ENCODE results near the gene CAMSAP2. TPM values are rescaled to one million over a fixed set of nuclear protein-coding genes. Genes with fewer than 3 reads are reported as not detected.

CAMSAP2 gene
- total RNA-seq, 1 experiment from 2014 or later, result 28.6 TPM

GRCh38 chr1:200802042-200802441, 63.3 kb downstream of the CAMSAP2 start:
- ATAC-seq (no peak), DNase-seq (no peak)
- no peaks in the 10 kb centered on the region for H3F3A ChIP-seq (ENCODE audit: low read length, unreplicated experiment)
- H3K9me3 ChIP-seq (ENCODE audit: low read length), result no peaks in the 10 kb centered on the region
- H3K9me2 ChIP-seq (replicated peaks; ENCODE audit: low read length), result no peaks in the 10 kb centered on the region
- ChIA-PET CTCF (interaction anchor here (0.6 to 3.6 kb wide), 3 partner anchors 132 to 179 kb away, joined by 4 to 22 read pairs (median 12); partner anchors contain the start of gene DDX59), POLR2A (ENCODE audit: unreplicated experiment) (no interaction called here)
- no peaks in the 10 kb centered on the region for H3K36me3 ChIP-seq (ENCODE audit: low read depth, low read length)
- no peak overlapping the region for H3K27ac ChIP-seq (ENCODE audit: low read length)
- H4K20me1 ChIP-seq (ENCODE audit: low read length), result 0 out of 2 replicates have a peak, but pooled peaks cover 3% of the 10 kb centered on the region
- H3K4me1 ChIP-seq (ENCODE audit: insufficient read depth, low read length), result no peaks in the 10 kb centered on the region
- H3K79me2 ChIP-seq (ENCODE audit: low read length), result peaks cover 59% of the 10 kb centered on the region
- H2AFZ ChIP-seq (ENCODE audit: low read length), result no peak overlapping the region
- no peak overlapping the region for H3K4me3 ChIP-seq (ENCODE audit: low read length)
- H3K4me2 ChIP-seq (ENCODE audit: low read length), result no peak overlapping the region
- intact Hi-C loops (cut with micrococcal nuclease), result loop anchor here (2.0 to 5.0 kb wide), 4 partner anchors 61 to 243 kb away; no protein-coding TSS in a partner anchor
- TF ChIP-seq CTCF (conservative IDR thresholded peaks at IDR 0.05; ENCODE audit: low read depth, low read length) (no peak), EZH2 (IDR thresholded peaks at IDR 0.05; ENCODE audit: low read length, unreplicated experiment) (no peak), EZH2phosphoT487 (IDR thresholded peaks at IDR 0.05; ENCODE audit: borderline replicate concordance, low read length) (no peak)
- no peak overlapping the region for H3K9ac ChIP-seq (ENCODE audit: low read length)
- no peaks in the 10 kb centered on the region for H3K27me3 ChIP-seq (ENCODE audit: low read length)
- BruUV-seq (replicated peaks), result no TSS peak

DNA sequence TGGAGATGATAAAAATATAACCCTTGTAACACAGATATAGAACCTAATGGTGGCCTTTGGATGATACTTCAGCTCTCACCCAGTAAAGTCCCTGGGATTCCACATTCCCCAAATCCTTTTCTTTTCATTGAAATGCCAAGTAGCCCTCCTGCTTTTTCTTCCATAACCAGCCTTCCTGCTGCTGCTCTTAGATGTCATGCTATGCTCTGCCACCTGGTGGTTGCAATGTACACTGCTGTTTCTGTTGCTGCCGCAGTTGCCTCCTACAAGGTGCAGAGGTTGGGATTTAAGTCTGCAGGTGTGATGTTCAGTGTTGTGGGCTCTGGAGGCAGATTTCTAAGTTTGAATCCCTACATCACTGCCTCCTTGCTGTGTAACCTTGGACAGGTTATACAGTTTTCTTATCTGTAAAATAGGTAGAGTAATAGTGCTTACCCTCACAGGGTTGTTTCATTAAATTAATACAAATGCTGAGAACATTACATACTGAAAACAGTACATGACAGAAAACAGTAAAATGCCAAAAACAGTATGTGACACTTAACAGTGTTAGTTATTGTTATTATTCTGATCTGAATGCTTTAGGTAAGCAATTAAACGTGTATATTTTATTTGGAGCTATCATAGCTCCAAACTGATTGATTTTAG, 64.3 kb downstream of the CAMSAP2 start:
- no peaks in the 10 kb centered on the region for H3K4me1 ChIP-seq (ENCODE audit: insufficient read depth, low read length)
- DNase-seq (peak; percentile 98), ATAC-seq (peak; percentile 100)
- H3K9ac ChIP-seq (ENCODE audit: low read length), result no peak overlapping the region
- H3K9me2 ChIP-seq (replicated peaks; ENCODE audit: low read length), result no peaks in the 10 kb centered on the region
- H2AFZ ChIP-seq (ENCODE audit: low read length), result no peak overlapping the region
- no peak overlapping the region for H3K4me2 ChIP-seq (ENCODE audit: low read length)
- H3F3A ChIP-seq (ENCODE audit: low read length, unreplicated experiment), result no peaks in the 10 kb centered on the region
- 0 out of 2 replicates have a peak, but pooled peaks cover 3% of the 10 kb centered on the region for H4K20me1 ChIP-seq (ENCODE audit: low read length)
- H3K36me3 ChIP-seq (ENCODE audit: low read depth, low read length), result peaks cover 5% of the 10 kb centered on the region; the same call in 1 of the 2 replicates
- no TSS peak for BruUV-seq (replicated peaks)
- no peak overlapping the region for H3K27ac ChIP-seq (ENCODE audit: low read length)
- no peaks in the 10 kb centered on the region for H3K9me3 ChIP-seq (ENCODE audit: low read length)
- TF ChIP-seq CTCF (conservative IDR thresholded peaks at IDR 0.05; ENCODE audit: low read depth, low read length), result peak; percentile 100
- no peak for TF ChIP-seq EZH2phosphoT487 (IDR thresholded peaks at IDR 0.05; ENCODE audit: borderline replicate concordance, low read length)
- intact Hi-C loops (cut with micrococcal nuclease), result loop anchor here (1.0 to 5.0 kb wide), 6 partner anchors 62 to 244 kb away; no protein-coding TSS in a partner anchor
- ChIA-PET POLR2A (ENCODE audit: unreplicated experiment) (interaction anchor here (0.6 kb wide), 1 partner anchor 181 kb away, joined by 3 read pairs; no protein-coding TSS in a partner anchor), CTCF (interaction anchor here (1.0 to 3.6 kb wide), 3 partner anchors 133 to 244 kb away, joined by 3 to 22 read pairs (median 12); partner anchors contain the start of gene DDX59)
- no peak overlapping the region for H3K4me3 ChIP-seq (ENCODE audit: low read length)
- H3K27me3 ChIP-seq (ENCODE audit: low read length), result no peaks in the 10 kb centered on the region
- peaks cover 59% of the 10 kb centered on the region for H3K79me2 ChIP-seq (ENCODE audit: low read length)

DNA sequence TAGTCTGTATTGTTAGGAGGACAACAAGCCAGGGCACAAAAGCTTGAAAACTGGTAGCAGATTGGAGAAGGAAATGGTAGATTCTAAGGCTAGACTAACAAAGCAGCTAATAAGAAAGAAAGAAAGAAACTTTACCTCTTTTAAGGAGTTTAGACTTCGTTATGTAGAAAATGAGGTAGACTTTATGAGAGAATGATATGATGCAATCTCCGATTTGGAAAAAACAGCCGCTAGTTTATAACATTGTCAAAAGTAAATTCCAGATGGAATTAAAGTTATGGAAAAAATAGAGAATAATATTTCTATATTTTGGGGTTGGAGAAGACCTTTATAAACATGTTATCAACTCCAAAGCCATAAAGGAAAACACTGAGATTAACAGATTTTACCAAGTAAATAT, 67.0 kb downstream of the CAMSAP2 start:
- no peak overlapping the region for H3K4me2 ChIP-seq (ENCODE audit: low read length)
- BruUV-seq (replicated peaks), result no TSS peak
- POLR2A ChIA-PET (ENCODE audit: unreplicated experiment), result no interaction called here
- H4K20me1 ChIP-seq (ENCODE audit: low read length), result 0 out of 2 replicates have a peak, but pooled peaks cover 3% of the 10 kb centered on the region
- intact Hi-C loops (cut with micrococcal nuclease), result no loop called here
- H2AFZ ChIP-seq (ENCODE audit: low read length), result no peak overlapping the region
- ATAC-seq (no peak), DNase-seq (no peak)
- no peak overlapping the region for H3K4me3 ChIP-seq (ENCODE audit: low read length)
- CTCF ChIA-PET, result no interaction called here
- no peaks in the 10 kb centered on the region for H3K4me1 ChIP-seq (ENCODE audit: insufficient read depth, low read length)
- H3K27ac ChIP-seq (ENCODE audit: low read length), result no peak overlapping the region
- peaks cover 22% of the 10 kb centered on the region; the same call in 1 of the 2 replicates for H3K36me3 ChIP-seq (ENCODE audit: low read depth, low read length)
- H3K79me2 ChIP-seq (ENCODE audit: low read length), result peaks cover 42% of the 10 kb centered on the region
- no peaks in the 10 kb centered on the region for H3K27me3 ChIP-seq (ENCODE audit: low read length)
- H3K9ac ChIP-seq (ENCODE audit: low read length), result no peak overlapping the region
- TF ChIP-seq EZH2 (IDR thresholded peaks at IDR 0.05; ENCODE audit: low read length, unreplicated experiment), result no peak
- no peak for TF ChIP-seq CTCF (conservative IDR thresholded peaks at IDR 0.05; ENCODE audit: low read depth, low read length)
- TF ChIP-seq EZH2phosphoT487 (IDR thresholded peaks at IDR 0.05; ENCODE audit: borderline replicate concordance, low read length), result no peak
- no peaks in the 10 kb centered on the region for H3F3A ChIP-seq (ENCODE audit: low read length, unreplicated experiment)
- no peaks in the 10 kb centered on the region for H3K9me2 ChIP-seq (replicated peaks; ENCODE audit: low read length)
- H3K9me3 ChIP-seq (ENCODE audit: low read length), result no peaks in the 10 kb centered on the region
